ENCODE measurements around the gene LCE1B.

Gene LCE1B

GRCh38 chr1:152811671-152812070 lies at the start of gene LCE1B:
TSS of gene LCE1B (plus strand) at chr1:152811971. CDS start at chr1:152812447, 476 bp downstream.
- no peak for DNase-seq (ENCODE audit: low read depth)
- TF ChIP-seq, protein P1, sequence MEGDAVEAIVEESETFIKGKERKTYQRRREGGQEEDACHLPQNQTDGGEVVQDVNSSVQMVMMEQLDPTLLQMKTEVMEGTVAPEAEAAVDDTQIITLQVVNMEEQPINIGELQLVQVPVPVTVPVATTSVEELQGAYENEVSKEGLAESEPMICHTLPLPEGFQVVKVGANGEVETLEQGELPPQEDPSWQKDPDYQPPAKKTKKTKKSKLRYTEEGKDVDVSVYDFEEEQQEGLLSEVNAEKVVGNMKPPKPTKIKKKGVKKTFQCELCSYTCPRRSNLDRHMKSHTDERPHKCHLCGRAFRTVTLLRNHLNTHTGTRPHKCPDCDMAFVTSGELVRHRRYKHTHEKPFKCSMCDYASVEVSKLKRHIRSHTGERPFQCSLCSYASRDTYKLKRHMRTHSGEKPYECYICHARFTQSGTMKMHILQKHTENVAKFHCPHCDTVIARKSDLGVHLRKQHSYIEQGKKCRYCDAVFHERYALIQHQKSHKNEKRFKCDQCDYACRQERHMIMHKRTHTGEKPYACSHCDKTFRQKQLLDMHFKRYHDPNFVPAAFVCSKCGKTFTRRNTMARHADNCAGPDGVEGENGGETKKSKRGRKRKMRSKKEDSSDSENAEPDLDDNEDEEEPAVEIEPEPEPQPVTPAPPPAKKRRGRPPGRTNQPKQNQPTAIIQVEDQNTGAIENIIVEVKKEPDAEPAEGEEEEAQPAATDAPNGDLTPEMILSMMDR (IDR thresholded peaks at IDR 0.05; ENCODE audit: insufficient read depth, low read depth, low read length, missing control alignments), result no peak
- no peak within 1 kb of the TSS for H3K4me3 ChIP-seq (ENCODE audit: low read length)

- TF ChIP-seq, protein P1 (IDR thresholded peaks at IDR 0.05; ENCODE audit: insufficient read depth, low read depth, low read length, missing control alignments), result no peak
- H3K4me3 ChIP-seq (ENCODE audit: low read length), result no peak overlapping the region
- no peak for DNase-seq (ENCODE audit: low read depth)
Measured at GRCh38 chr1:152768847-152769533, 42.8 kb upstream of the LCE1B start.

DNA sequence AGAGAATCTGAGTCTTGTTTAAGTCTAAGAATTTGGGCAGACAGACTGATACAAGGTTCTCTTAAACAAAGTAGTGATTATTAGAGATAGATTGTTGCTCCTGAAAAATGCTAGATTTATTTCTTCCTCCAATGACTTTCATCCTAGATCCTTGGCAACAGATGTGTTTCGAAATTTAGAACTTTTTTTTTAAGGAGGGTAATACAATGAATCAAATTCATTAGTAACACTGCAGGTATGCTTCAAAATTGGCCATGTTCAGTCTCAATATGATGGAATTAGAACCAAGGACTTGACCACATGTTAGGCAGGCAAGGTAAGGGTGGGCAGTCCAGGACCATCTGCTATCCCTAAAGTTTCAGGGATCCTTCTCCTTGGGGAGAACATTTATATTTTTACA lies 41.4 kb upstream of the LCE1B start:
- peak; percentile 44 for DNase-seq (ENCODE audit: low read depth)
- TF ChIP-seq, protein P1 (IDR thresholded peaks at IDR 0.05; ENCODE audit: insufficient read depth, low read depth, low read length, missing control alignments), result no peak
- no peak overlapping the region for H3K4me3 ChIP-seq (ENCODE audit: low read length)

- TF ChIP-seq, protein P1 (IDR thresholded peaks at IDR 0.05; ENCODE audit: insufficient read depth, low read depth, low read length, missing control alignments), result peak; percentile 35
- no peak within 1 kb of the TSS for H3K4me3 ChIP-seq (ENCODE audit: low read length)
- DNase-seq (ENCODE audit: low read depth), result peak; percentile 79
Measured at GRCh38 chr1:152774875-152775274, 36.9 kb upstream of the LCE1B start, which contains the start of gene LCE1F. TSS of gene LCE1F (plus strand) at chr1:152775140. CDS start at chr1:152776372, 1,232 bp downstream.

GRCh38 chr1:152776361-152776760 lies 35.4 kb upstream of the LCE1B start:
- DNase-seq (ENCODE audit: low read depth), result no peak
- no peak overlapping the region for H3K4me3 ChIP-seq (ENCODE audit: low read length)
- TF ChIP-seq, protein P1 (IDR thresholded peaks at IDR 0.05; ENCODE audit: insufficient read depth, low read depth, low read length, missing control alignments), result no peak

DNA sequence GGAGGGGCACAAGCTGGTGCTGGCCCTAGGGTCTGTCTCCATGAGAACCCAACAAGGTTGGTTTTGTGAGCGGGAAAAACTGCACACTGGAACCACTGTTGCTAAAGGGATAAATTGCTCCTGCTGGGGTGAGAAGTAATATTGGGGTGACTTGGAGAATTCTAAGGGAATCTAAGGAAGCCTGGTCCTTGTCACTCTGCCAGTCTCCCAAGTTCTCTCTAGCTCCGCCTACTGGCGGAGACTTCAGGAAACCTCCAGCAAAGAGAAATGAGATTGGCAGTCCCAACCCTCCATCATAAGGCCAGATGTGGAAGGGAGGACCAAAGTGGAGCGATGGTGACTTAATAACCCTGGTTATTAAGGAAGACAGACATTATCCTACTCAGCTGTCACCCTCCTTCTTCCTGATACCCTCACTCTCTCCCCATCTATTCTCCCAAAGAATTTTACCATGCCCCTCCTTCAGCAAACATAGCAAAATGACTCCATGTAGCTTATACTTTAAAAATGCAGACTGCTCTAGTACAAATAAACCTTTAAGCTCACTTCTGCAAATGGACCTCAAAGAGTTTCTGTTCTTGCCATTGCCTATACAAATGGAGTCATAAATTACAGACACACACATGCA lies 34.1 kb upstream of the LCE1B start:
- H3K4me3 ChIP-seq (ENCODE audit: low read length), result no peak overlapping the region
- DNase-seq (ENCODE audit: low read depth), result peak; percentile 61
- TF ChIP-seq, protein P1 (IDR thresholded peaks at IDR 0.05; ENCODE audit: insufficient read depth, low read depth, low read length, missing control alignments), result peak; percentile 73

Measured in epithelial cell of esophagus (primary cell).